Body of pancreas (tissue), 4 donors: ENCODE data around the gene DFFB.

ENCODE experiments used
- POLR2A ChIP-seq, 3 donors: fragments of 450-650 bp; IDR thresholded peaks; one replicate each; pipeline ENCODE4 v1.6.1; 2016; ENCODE audit warnings: antibody characterized with exemption in 3 of 3, mild to moderate bottlenecking in 2 of 3
- TF ChIP-seq, protein P1 (sequence below), 7 experiments: fragments of 450-650 bp in 4 of 7; fragments of 200-600 bp in 3 of 7; sonication (generic) in 3 of 7; IDR thresholded peaks; one replicate each; pipeline ENCODE4 v1.5.1; 2016 to 2019; ENCODE audit warnings: antibody characterized with exemption in 7 of 7

DNA sequence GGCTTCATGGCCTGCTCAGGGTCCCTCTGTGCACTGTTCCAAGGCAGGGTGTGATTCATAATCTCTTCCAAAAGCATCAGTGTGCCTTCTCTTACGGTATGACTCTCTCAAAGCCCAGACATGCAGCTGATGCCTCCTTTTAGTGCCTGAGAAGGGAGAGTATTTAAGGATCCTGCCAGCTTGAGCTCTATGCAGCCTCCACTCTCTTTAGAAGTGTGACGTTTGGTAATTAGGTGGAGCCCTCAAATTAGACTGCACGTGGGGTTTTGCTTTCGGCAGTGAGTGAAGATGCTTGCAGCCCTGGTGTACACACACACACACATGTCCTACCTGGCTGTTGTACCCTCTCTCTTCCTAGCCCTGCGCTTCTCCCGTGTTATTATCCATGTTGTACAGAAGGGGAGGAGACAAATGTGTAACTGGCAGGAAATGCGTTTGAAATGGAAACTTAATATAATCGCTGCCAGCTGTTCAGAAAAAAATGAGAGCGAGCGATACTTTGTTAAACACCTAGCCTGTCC, 45.4 kb downstream of the DFFB start:
- TF ChIP-seq, protein P1, sequence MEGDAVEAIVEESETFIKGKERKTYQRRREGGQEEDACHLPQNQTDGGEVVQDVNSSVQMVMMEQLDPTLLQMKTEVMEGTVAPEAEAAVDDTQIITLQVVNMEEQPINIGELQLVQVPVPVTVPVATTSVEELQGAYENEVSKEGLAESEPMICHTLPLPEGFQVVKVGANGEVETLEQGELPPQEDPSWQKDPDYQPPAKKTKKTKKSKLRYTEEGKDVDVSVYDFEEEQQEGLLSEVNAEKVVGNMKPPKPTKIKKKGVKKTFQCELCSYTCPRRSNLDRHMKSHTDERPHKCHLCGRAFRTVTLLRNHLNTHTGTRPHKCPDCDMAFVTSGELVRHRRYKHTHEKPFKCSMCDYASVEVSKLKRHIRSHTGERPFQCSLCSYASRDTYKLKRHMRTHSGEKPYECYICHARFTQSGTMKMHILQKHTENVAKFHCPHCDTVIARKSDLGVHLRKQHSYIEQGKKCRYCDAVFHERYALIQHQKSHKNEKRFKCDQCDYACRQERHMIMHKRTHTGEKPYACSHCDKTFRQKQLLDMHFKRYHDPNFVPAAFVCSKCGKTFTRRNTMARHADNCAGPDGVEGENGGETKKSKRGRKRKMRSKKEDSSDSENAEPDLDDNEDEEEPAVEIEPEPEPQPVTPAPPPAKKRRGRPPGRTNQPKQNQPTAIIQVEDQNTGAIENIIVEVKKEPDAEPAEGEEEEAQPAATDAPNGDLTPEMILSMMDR (IDR thresholded peaks at IDR 0.05): no peak
- no peak for TF ChIP-seq POLR2A (IDR thresholded peaks at IDR 0.05)
